GM23248 (cell line): ENCODE data around the gene LRRC9.

Experiments used
- EZH2 ChIP-seq: fragments of 200-600 bp; sonication (generic); IDR thresholded peaks from 2 replicates; pipeline ENCODE4 v1.6.1; 2018; ENCODE audit warnings: antibody characterized with exemption, mild to moderate bottlenecking; ENCODE audit not compliant: insufficient read depth, poor library complexity, severe bottlenecking
- EZH2phosphoT487 ChIP-seq: fragments of 200-600 bp; sonication (generic); IDR thresholded peaks from 2 replicates; pipeline ENCODE4 v1.6.1; 2018; ENCODE audit warnings: antibody characterized with exemption, moderate library complexity, mild to moderate bottlenecking, low read depth; ENCODE audit not compliant: insufficient read depth

DNA sequence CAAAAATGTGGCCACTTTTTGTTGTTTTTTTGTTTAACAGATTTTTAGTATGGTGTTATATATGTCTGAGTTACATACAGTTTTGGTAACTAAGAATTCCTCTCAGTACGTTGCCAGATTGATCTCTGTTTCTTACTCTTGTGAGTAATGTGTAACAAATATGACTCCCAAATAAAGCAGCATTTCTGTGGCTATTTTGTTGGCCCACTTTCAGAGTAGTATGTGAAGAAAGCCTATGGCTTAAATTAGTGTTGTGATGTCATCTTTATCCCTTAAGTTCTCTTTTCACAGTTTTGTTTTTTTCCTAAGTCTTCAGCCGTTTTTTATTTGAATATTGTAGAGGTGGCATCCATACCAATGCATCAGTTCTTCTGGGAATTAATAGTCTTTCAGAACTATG, 182.4 kb downstream of the LRRC9 start:
- TF ChIP-seq EZH2 (no peak), EZH2phosphoT487 (no peak)
